ENCODE results near the gene EGFL7. TPM values are rescaled to one million over a fixed set of nuclear protein-coding genes. Genes with fewer than 3 reads are reported as not detected.

EGFL7 gene
- total RNA-seq, 1 experiment from 2014 or later = 53.1 TPM

DNA sequence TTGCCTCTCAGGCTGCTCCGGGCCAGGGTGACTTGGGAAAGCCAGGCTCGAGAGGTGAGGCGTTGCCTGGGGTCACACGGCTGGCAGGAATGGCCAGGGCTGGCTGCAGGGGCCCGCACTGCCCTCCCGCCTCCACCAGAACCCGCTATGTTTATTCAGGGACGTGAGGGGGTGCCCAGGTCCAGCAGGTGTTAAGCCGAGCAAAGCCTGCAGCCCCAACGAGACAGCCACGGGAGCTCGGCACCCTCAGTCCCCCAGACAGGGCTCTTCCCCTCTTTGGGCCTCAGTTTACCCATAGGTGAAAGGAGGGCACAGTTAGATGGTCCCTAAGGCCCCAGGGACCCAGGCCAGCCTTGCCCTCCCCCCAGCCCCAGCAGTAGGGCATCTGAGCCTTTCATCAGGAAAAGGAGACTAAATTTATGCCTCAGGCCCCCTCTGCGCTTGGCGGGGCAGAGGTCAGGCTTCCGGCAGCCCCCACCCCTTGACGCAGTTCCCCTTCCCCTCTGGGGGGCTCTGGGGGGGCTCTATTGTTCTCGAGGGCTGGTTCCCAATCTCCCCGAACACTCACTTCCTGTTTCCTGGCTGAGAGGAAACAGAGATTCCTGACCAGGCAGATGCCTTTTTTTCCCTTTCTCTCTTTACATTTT, 7.1 kb upstream of the EGFL7 start:
- H3F3A ChIP-seq (ENCODE audit: insufficient read depth, low read depth) = no peaks in the 10 kb centered on the region
- CTCF ChIA-PET = no interaction called here
- no peak overlapping the region for H3K4me3 ChIP-seq
- no peaks in the 10 kb centered on the region for H3K9me2 ChIP-seq (ENCODE audit: insufficient read depth)
- H3K4me1 ChIP-seq (replicated peaks; ENCODE audit: insufficient read depth) = no peaks in the 10 kb centered on the region; the same call in 1 of the 2 replicates
- no peak for DNase-seq
- TF ChIP-seq, protein P1, sequence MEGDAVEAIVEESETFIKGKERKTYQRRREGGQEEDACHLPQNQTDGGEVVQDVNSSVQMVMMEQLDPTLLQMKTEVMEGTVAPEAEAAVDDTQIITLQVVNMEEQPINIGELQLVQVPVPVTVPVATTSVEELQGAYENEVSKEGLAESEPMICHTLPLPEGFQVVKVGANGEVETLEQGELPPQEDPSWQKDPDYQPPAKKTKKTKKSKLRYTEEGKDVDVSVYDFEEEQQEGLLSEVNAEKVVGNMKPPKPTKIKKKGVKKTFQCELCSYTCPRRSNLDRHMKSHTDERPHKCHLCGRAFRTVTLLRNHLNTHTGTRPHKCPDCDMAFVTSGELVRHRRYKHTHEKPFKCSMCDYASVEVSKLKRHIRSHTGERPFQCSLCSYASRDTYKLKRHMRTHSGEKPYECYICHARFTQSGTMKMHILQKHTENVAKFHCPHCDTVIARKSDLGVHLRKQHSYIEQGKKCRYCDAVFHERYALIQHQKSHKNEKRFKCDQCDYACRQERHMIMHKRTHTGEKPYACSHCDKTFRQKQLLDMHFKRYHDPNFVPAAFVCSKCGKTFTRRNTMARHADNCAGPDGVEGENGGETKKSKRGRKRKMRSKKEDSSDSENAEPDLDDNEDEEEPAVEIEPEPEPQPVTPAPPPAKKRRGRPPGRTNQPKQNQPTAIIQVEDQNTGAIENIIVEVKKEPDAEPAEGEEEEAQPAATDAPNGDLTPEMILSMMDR (conservative IDR thresholded peaks at IDR 0.05) = no peak
- no peak for TF ChIP-seq EZH2 (IDR thresholded peaks at IDR 0.05; ENCODE audit: low read depth)
- H2AFZ ChIP-seq = 0 out of 2 replicates have a peak overlapping the region, but pooled peaks have one; percentile 68
- peak overlapping the region; percentile 42; the same call in 1 of the 2 replicates for H3K4me2 ChIP-seq
- no TSS peak for BruUV-seq (replicated peaks)
- H3K36me3 ChIP-seq (ENCODE audit: low read depth) = no peaks in the 10 kb centered on the region
- no peaks in the 10 kb centered on the region for H3K9me3 ChIP-seq (ENCODE audit: insufficient read depth, low read depth)
- no peaks in the 10 kb centered on the region for H3K79me2 ChIP-seq (ENCODE audit: low read depth)
- peaks cover 26% of the 10 kb centered on the region; the same call in 1 of the 2 replicates for H3K27me3 ChIP-seq (ENCODE audit: insufficient read depth, low read depth)
- intact Hi-C loops (cut with micrococcal nuclease; ENCODE audit: unreplicated experiment) = no loop called here
- H3K27ac ChIP-seq = no peak overlapping the region
- POLR2A ChIA-PET (ENCODE audit: unreplicated experiment) = no interaction called here
- no peaks in the 10 kb centered on the region for H4K20me1 ChIP-seq (ENCODE audit: insufficient read depth)

DNA sequence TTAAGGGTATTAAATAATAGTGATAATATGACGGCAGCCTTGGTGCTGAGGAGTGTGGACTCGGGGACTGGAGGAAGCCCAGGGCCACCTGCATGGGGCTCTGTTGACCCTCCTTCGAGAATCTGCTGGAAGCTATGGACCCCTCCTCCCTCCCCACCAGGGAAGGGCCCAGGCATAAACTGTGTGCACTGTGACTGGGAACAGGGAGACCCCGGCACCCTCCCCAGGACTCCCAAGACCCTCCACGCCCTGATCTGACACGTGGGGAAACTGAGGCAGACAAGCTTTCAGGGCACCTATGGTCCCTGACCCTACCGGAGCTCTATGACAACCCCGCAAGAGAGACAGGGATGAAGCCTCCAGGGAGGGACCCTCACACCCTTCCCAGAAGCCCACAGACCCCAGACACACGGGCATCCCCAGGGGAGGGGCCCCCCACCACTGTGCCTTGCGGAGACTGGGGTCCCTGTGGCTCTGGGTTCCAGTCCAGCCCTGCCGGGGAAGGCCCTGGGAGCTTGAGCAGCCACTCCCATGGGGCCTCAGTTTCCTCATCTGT, 6.5 kb upstream of the EGFL7 start:
- Histone ChIP-seq H3K27ac (no peak overlapping the region), H3K4me2 (0 out of 2 replicates have a peak overlapping the region, but pooled peaks have one; percentile 42), H3K27me3 (ENCODE audit: insufficient read depth, low read depth) (peaks cover 26% of the 10 kb centered on the region; the same call in 1 of the 2 replicates), H3K9me3 (ENCODE audit: insufficient read depth, low read depth) (no peaks in the 10 kb centered on the region), H3K36me3 (ENCODE audit: low read depth) (no peaks in the 10 kb centered on the region), H3K9me2 (ENCODE audit: insufficient read depth) (no peaks in the 10 kb centered on the region), H3K79me2 (ENCODE audit: low read depth) (no peaks in the 10 kb centered on the region), H4K20me1 (ENCODE audit: insufficient read depth) (no peaks in the 10 kb centered on the region), H2AFZ (0 out of 2 replicates have a peak overlapping the region, but pooled peaks have one; percentile 68), H3F3A (ENCODE audit: insufficient read depth, low read depth) (no peaks in the 10 kb centered on the region), H3K4me3 (no peak overlapping the region), H3K4me1 (replicated peaks; ENCODE audit: insufficient read depth) (no peaks in the 10 kb centered on the region; the same call in 1 of the 2 replicates)
- POLR2A ChIA-PET (ENCODE audit: unreplicated experiment) = no interaction called here
- DNase-seq = no peak
- intact Hi-C loops (cut with micrococcal nuclease; ENCODE audit: unreplicated experiment) = no loop called here
- TF ChIP-seq EZH2 (IDR thresholded peaks at IDR 0.05; ENCODE audit: low read depth) = no peak
- TF ChIP-seq, protein P1 (conservative IDR thresholded peaks at IDR 0.05) = no peak
- no TSS peak for BruUV-seq (replicated peaks)
- CTCF ChIA-PET = no interaction called here

DNA sequence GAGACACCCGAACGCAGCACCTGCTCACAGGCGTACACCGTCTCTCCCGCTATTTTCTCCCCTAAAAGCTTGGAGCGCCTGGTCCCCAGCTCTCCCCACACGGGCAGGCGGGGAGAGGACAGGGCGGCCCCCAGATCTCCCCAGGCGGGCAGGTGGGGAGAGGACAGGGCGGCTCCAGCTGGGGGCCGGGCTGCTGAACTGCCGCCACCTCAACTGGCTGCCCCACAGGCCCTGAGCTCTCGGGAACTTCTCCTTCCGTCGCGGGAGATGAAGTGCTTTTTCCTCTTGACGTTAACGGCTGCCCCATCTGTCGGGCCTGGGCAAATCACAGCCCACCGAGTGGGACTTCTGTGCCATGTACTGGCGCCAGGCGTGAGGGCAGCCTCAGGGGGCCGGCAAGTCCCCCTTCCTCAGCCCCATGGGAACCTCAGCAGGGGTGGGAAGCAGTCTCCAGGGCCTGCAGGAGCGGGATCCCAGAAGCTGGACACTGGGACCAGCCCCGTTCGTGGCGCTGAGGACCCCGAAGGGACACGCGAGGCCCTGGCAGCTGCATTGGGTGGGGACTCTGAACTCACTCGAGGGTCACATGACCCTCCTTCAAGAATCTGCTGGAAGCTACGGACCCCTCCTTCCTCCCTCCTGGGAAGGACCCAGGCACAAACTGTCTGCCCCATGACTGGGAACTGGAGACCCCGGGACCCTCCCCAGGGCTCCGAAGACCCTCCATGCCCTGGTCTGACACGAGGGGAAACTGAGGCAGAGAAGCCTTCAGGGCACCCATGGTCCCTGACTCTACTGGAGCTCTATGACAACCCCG, 5.7 kb upstream of the EGFL7 start:
- H3K4me1 ChIP-seq (replicated peaks; ENCODE audit: insufficient read depth) = no peaks in the 10 kb centered on the region; the same call in 1 of the 2 replicates
- POLR2A ChIA-PET (ENCODE audit: unreplicated experiment) = no interaction called here

More for the DNA sequence above, 5.7 kb upstream of the EGFL7 start:
- TF ChIP-seq, protein P1 (conservative IDR thresholded peaks at IDR 0.05) = no peak
- no peak for TF ChIP-seq EZH2 (IDR thresholded peaks at IDR 0.05; ENCODE audit: low read depth)
- H3K9me3 ChIP-seq (ENCODE audit: insufficient read depth, low read depth) = no peaks in the 10 kb centered on the region
- H3K9me2 ChIP-seq (ENCODE audit: insufficient read depth) = no peaks in the 10 kb centered on the region
- no peak overlapping the region for H3K4me2 ChIP-seq
- no TSS peak for BruUV-seq (replicated peaks)
- no peak overlapping the region for H3K4me3 ChIP-seq
- CTCF ChIA-PET = no interaction called here
- no peaks in the 10 kb centered on the region for H4K20me1 ChIP-seq (ENCODE audit: insufficient read depth)
- H3K27ac ChIP-seq = no peak overlapping the region
- intact Hi-C loops (cut with micrococcal nuclease; ENCODE audit: unreplicated experiment) = no loop called here
- no peak for DNase-seq
- no peaks in the 10 kb centered on the region for H3K79me2 ChIP-seq (ENCODE audit: low read depth)
- no peaks in the 10 kb centered on the region for H3F3A ChIP-seq (ENCODE audit: insufficient read depth, low read depth)
- no peaks in the 10 kb centered on the region for H3K36me3 ChIP-seq (ENCODE audit: low read depth)
- peaks cover 26% of the 10 kb centered on the region; the same call in 1 of the 2 replicates for H3K27me3 ChIP-seq (ENCODE audit: insufficient read depth, low read depth)
- H2AFZ ChIP-seq = no peak overlapping the region
